IPS-15b (cell line): ENCODE results near the gene ARHGAP28.

ENCODE experiments used
- H3K27me3 ChIP-seq: one replicate; pipeline ENCODE4 v1.6.1; 2013; ENCODE audit warnings: low read length; ENCODE audit not compliant: control insufficient read depth, insufficient read depth
- H3K36me3 ChIP-seq: one replicate; pipeline ENCODE4 v1.6.1; 2013; ENCODE audit warnings: low read length; ENCODE audit not compliant: control insufficient read depth, insufficient read depth
- H3K4me1 ChIP-seq: one replicate; pipeline ENCODE4 v1.6.1; 2013; ENCODE audit warnings: mild to moderate bottlenecking, low read length; ENCODE audit not compliant: control insufficient read depth, insufficient read depth
- H3K4me3 ChIP-seq: one replicate; pipeline ENCODE4 v1.5.1; 2013; ENCODE audit warnings: low read depth, low read length
- H3K9ac ChIP-seq: one replicate; pipeline ENCODE4 v1.6.1; 2013; ENCODE audit warnings: low read depth, mild to moderate bottlenecking, low read length
- H3K9me3 ChIP-seq: one replicate; pipeline ENCODE4 v1.6.1; 2013; ENCODE audit warnings: mild to moderate bottlenecking, low read length; ENCODE audit not compliant: control insufficient read depth, insufficient read depth

ARHGAP28 gene

GRCh38 chr18:6942742-6943141 lies 213.2 kb downstream of the ARHGAP28 start:
- peaks cover 3% of the 10 kb centered on the region for H3K36me3 ChIP-seq
- H3K4me1 ChIP-seq: no peaks in the 10 kb centered on the region
- no peaks in the 10 kb centered on the region for H3K27me3 ChIP-seq
- H3K4me3 ChIP-seq: no peak overlapping the region
- H3K9ac ChIP-seq: no peak overlapping the region
- H3K9me3 ChIP-seq: no peaks in the 10 kb centered on the region

GRCh38 chr18:6943143-6943542 lies 213.6 kb downstream of the ARHGAP28 start:
- Histone ChIP-seq H3K27me3 (no peaks in the 10 kb centered on the region), H3K4me3 (no peak overlapping the region), H3K9me3 (no peaks in the 10 kb centered on the region), H3K4me1 (no peaks in the 10 kb centered on the region), H3K9ac (no peak overlapping the region), H3K36me3 (peaks cover 3% of the 10 kb centered on the region)

GRCh38 chr18:6947338-6948030 lies 218.0 kb downstream of the ARHGAP28 start:
- H3K4me3 ChIP-seq: no peak overlapping the region
- no peaks in the 10 kb centered on the region for H3K27me3 ChIP-seq
- H3K9me3 ChIP-seq: no peaks in the 10 kb centered on the region
- H3K4me1 ChIP-seq: no peaks in the 10 kb centered on the region
- H3K9ac ChIP-seq: no peak overlapping the region
- H3K36me3 ChIP-seq: no peaks in the 10 kb centered on the region

- H3K4me1 ChIP-seq: no peaks in the 10 kb centered on the region
- no peaks in the 10 kb centered on the region for H3K27me3 ChIP-seq
- H3K36me3 ChIP-seq: no peaks in the 10 kb centered on the region
- no peaks in the 10 kb centered on the region for H3K9me3 ChIP-seq
- H3K9ac ChIP-seq: no peak overlapping the region
- no peak overlapping the region for H3K4me3 ChIP-seq
Measured at GRCh38 chr18:6948281-6949055, 219.0 kb downstream of the ARHGAP28 start.

- no peaks in the 10 kb centered on the region for H3K9me3 ChIP-seq
- no peaks in the 10 kb centered on the region for H3K36me3 ChIP-seq
- H3K4me3 ChIP-seq: no peak overlapping the region
- H3K4me1 ChIP-seq: no peaks in the 10 kb centered on the region
- no peaks in the 10 kb centered on the region for H3K27me3 ChIP-seq
- H3K9ac ChIP-seq: no peak overlapping the region
Measured at GRCh38 chr18:6949800-6950586, 220.5 kb downstream of the ARHGAP28 start.

GRCh38 chr18:6950641-6951040 lies 221.1 kb downstream of the ARHGAP28 start:
- Histone ChIP-seq H3K4me3 (no peak overlapping the region), H3K9me3 (no peaks in the 10 kb centered on the region), H3K4me1 (no peaks in the 10 kb centered on the region), H3K27me3 (no peaks in the 10 kb centered on the region), H3K36me3 (no peaks in the 10 kb centered on the region), H3K9ac (no peak overlapping the region)

- H3K27me3 ChIP-seq: no peaks in the 10 kb centered on the region
- no peaks in the 10 kb centered on the region for H3K36me3 ChIP-seq
- H3K4me1 ChIP-seq: no peaks in the 10 kb centered on the region
- H3K9ac ChIP-seq: no peak overlapping the region
- H3K9me3 ChIP-seq: no peaks in the 10 kb centered on the region
- no peak overlapping the region for H3K4me3 ChIP-seq
Measured at GRCh38 chr18:6951336-6952090, 222.0 kb downstream of the ARHGAP28 start.

GRCh38 chr18:6954501-6954900 lies 225.0 kb downstream of the ARHGAP28 start:
- H3K27me3 ChIP-seq: no peaks in the 10 kb centered on the region
- H3K4me1 ChIP-seq: no peaks in the 10 kb centered on the region
- H3K9me3 ChIP-seq: no peaks in the 10 kb centered on the region
- H3K4me3 ChIP-seq: no peak overlapping the region
- H3K36me3 ChIP-seq: peaks cover 2% of the 10 kb centered on the region
- no peak overlapping the region for H3K9ac ChIP-seq

GRCh38 chr18:6955304-6955703 lies 225.8 kb downstream of the ARHGAP28 start:
- Histone ChIP-seq H3K4me3 (no peak overlapping the region), H3K27me3 (no peaks in the 10 kb centered on the region), H3K9ac (no peak overlapping the region), H3K36me3 (peaks cover 2% of the 10 kb centered on the region), H3K9me3 (no peaks in the 10 kb centered on the region), H3K4me1 (no peaks in the 10 kb centered on the region)

GRCh38 chr18:6956495-6956894 lies 227.0 kb downstream of the ARHGAP28 start:
- Histone ChIP-seq H3K4me1 (no peaks in the 10 kb centered on the region), H3K4me3 (no peak overlapping the region), H3K36me3 (peaks cover 2% of the 10 kb centered on the region), H3K9ac (no peak overlapping the region), H3K9me3 (no peaks in the 10 kb centered on the region), H3K27me3 (no peaks in the 10 kb centered on the region)

GRCh38 chr18:6956999-6957398 lies 227.5 kb downstream of the ARHGAP28 start:
- no peaks in the 10 kb centered on the region for H3K27me3 ChIP-seq
- no peak overlapping the region for H3K9ac ChIP-seq
- peaks cover 2% of the 10 kb centered on the region for H3K36me3 ChIP-seq
- no peak overlapping the region for H3K4me3 ChIP-seq
- no peaks in the 10 kb centered on the region for H3K4me1 ChIP-seq
- no peaks in the 10 kb centered on the region for H3K9me3 ChIP-seq
